A673 (cell line): ENCODE data around the gene DENND4C. TPM values are rescaled to one million over a fixed set of nuclear protein-coding genes. Genes with fewer than 3 reads are reported as not detected.

Experiments
- BruUV-seq: library from RNA; stranded (reverse); fragments of 400-500 nt; replicated peaks from 2 replicates; lab custom pipeline; 2021; lab: Mats Ljungman, UMichigan
- CTCF ChIA-PET: fragments of 300-600 bp; sonication (Branson Sonifier 250); formaldehyde crosslinking; loops from one replicate; lab custom pipeline; 2022; ENCODE audit warnings: antibody characterized with exemption; lab: Charles Lee
- POLR2A ChIA-PET: fragments of 300-600 bp; sonication (Branson Sonifier 250); formaldehyde crosslinking; loops from one replicate; lab custom pipeline; 2022; ENCODE audit warnings: antibody characterized with exemption; ENCODE audit not compliant: low non-redundant PET; lab: Charles Lee
- DNase-seq: peaks from one replicate; pipeline ENCODE4 v3.0.0-alpha.2; 2015; ENCODE audit warnings: low spot score
- H3K27ac ChIP-seq: fragments of 200-600 bp; sonication (generic); 2 replicates; pipeline ENCODE4 v1.5.1; 2016; ENCODE audit warnings: mixed run types, low read depth, mild to moderate bottlenecking, mixed read lengths, antibody characterized with exemption, low read length; ENCODE audit not compliant: poor library complexity, severe bottlenecking
- H3K27me3 ChIP-seq: fragments of 200-600 bp; sonication (generic); replicated peaks from 2 replicates; pipeline ENCODE4 v1.6.1; 2017; ENCODE audit warnings: mixed run types, low read depth, mild to moderate bottlenecking, mixed read lengths, antibody characterized with exemption, low read length; ENCODE audit not compliant: insufficient read depth, poor library complexity
- H3K36me3 ChIP-seq: fragments of 200-600 bp; sonication (generic); 2 replicates; pipeline ENCODE4 v1.6.1; 2016; ENCODE audit warnings: mixed run types, mild to moderate bottlenecking, mixed read lengths, antibody characterized with exemption, low read length; ENCODE audit not compliant: insufficient read depth, poor library complexity, severe bottlenecking
- H3K4me1 ChIP-seq: fragments of 200-600 bp; sonication (generic); 2 replicates; pipeline ENCODE4 v1.6.1; 2017; ENCODE audit warnings: mixed run types, mild to moderate bottlenecking, mixed read lengths, antibody characterized with exemption, low read length; ENCODE audit not compliant: insufficient read depth, poor library complexity, severe bottlenecking
- H3K4me3 ChIP-seq: fragments of 200-600 bp; sonication (generic); 2 replicates; pipeline ENCODE4 v1.5.1; 2016; ENCODE audit warnings: low read depth, mixed run types, mild to moderate bottlenecking, mixed read lengths, low read length; ENCODE audit not compliant: poor library complexity, severe bottlenecking
- H3K9me3 ChIP-seq: fragments of 200-600 bp; sonication (generic); 2 replicates; pipeline ENCODE4 v1.6.1; 2016; ENCODE audit warnings: mixed run types, low read depth, mild to moderate bottlenecking, mixed read lengths, antibody characterized with exemption, low read length; ENCODE audit not compliant: poor library complexity, severe bottlenecking
- CTCF ChIP-seq: fragments of 300-800, 200-600 bp; sonication (generic); conservative IDR thresholded peaks from 2 replicates; pipeline ENCODE4 v1.5.1; 2017; ENCODE audit warnings: low read depth, mild to moderate bottlenecking, antibody characterized with exemption, low read length, moderate library complexity, mixed read lengths
- EZH2 ChIP-seq: fragments of 200-600 bp; sonication (generic); IDR thresholded peaks from 2 replicates; pipeline ENCODE4 v1.6.1; 2017; ENCODE audit warnings: borderline replicate concordance, low read depth, mild to moderate bottlenecking, mixed read lengths, antibody characterized with exemption, low read length; ENCODE audit not compliant: poor library complexity, severe bottlenecking
- intact Hi-C: fragments of 100-400 bp; cut with micrococcal nuclease; formaldehyde crosslinking; loops from one replicate; pipeline ENCODE4 v1.10.0; 2022; ENCODE audit not compliant: unreplicated experiment
- total RNA-seq: library from RNA; stranded (reverse); gene quantifications from 2 replicates; pipeline ENCODE4 v1.2.3, GENCODE V29; 2021

The DENND4C gene
- total RNA-seq, 1 experiment from 2014 or later = 13.9 TPM

- H3K9me3 ChIP-seq = no peaks in the 10 kb centered on the region
- no peak overlapping the region for H3K4me3 ChIP-seq
- CTCF ChIA-PET = interaction anchor here (0.7 kb wide), 1 partner anchor 139 kb away, joined by 13 read pairs; no protein-coding TSS in a partner anchor
- intact Hi-C loops = loop anchor here (10.0 kb wide), 1 partner anchor 267 kb away; the partner anchor contains the start of gene HAUS6
- no TSS peak for BruUV-seq
- H3K4me1 ChIP-seq = no peaks in the 10 kb centered on the region
- POLR2A ChIA-PET = no interaction called here
- H3K36me3 ChIP-seq = peaks cover 28% of the 10 kb centered on the region
- H3K27ac ChIP-seq = no peak overlapping the region
- TF ChIP-seq EZH2 (no peak), CTCF (no peak)
- no peaks in the 10 kb centered on the region for H3K27me3 ChIP-seq
- DNase-seq = peak; percentile 37
These were observed 141.4 kb downstream of the DENND4C start for GRCh38 chr9:19371942-19372341.

- DNase-seq = no peak
- Histone ChIP-seq H3K36me3 (peaks cover 35% of the 10 kb centered on the region), H3K27ac (no peak overlapping the region), H3K9me3 (no peaks in the 10 kb centered on the region), H3K27me3 (no peaks in the 10 kb centered on the region), H3K4me1 (no peaks in the 10 kb centered on the region), H3K4me3 (no peak overlapping the region)
- intact Hi-C loops = loop anchor here (10.0 kb wide), 1 partner anchor 268 kb away; the partner anchor contains the start of gene HAUS6
- ChIA-PET CTCF (interaction anchor here (0.7 kb wide), 1 partner anchor 140 kb away, joined by 13 read pairs; no protein-coding TSS in a partner anchor), POLR2A (no interaction called here)
- TSS peak; percentile 23 for BruUV-seq
- no peak for TF ChIP-seq EZH2
- no peak for TF ChIP-seq CTCF
These were observed 142.1 kb downstream of the DENND4C start for GRCh38 chr9:19372567-19372966.

GRCh38 chr9:19373527-19373926, 143.0 kb downstream of the DENND4C start:
- no peak overlapping the region for H3K4me3 ChIP-seq
- TF ChIP-seq CTCF = no peak
- TF ChIP-seq EZH2 = no peak
- no peaks in the 10 kb centered on the region for H3K4me1 ChIP-seq
- H3K9me3 ChIP-seq = no peaks in the 10 kb centered on the region
- no peaks in the 10 kb centered on the region for H3K27me3 ChIP-seq
- peaks cover 44% of the 10 kb centered on the region for H3K36me3 ChIP-seq
- BruUV-seq = no TSS peak
- ChIA-PET POLR2A (no interaction called here), CTCF (no interaction called here)
- peak overlapping the region; percentile 10 for H3K27ac ChIP-seq
- intact Hi-C loops = loop anchor here (10.0 kb wide), 1 partner anchor 269 kb away; the partner anchor contains the start of gene HAUS6
- DNase-seq = no peak
